Ishikawa (cell line): ENCODE measurements around the gene PRKN.

ENCODE experiments used
- CEBPB ChIP-seq: IDR thresholded peaks from 2 replicates; pipeline ENCODE4 v1.6.1; 2012
- CREB1 ChIP-seq: IDR thresholded peaks from 2 replicates; pipeline ENCODE4 v1.6.1; 2012; ENCODE audit warnings: low read depth
- EGR1 ChIP-seq: IDR thresholded peaks from 2 replicates; pipeline ENCODE4 v1.6.1; 2012
- EP300 ChIP-seq: IDR thresholded peaks from 2 replicates; pipeline ENCODE4 v1.6.1; 2012; ENCODE audit warnings: borderline replicate concordance
- FOXM1 ChIP-seq: IDR thresholded peaks from 2 replicates; pipeline ENCODE4 v1.6.1; 2012; ENCODE audit warnings: low read depth, borderline replicate concordance
- NFIC ChIP-seq: IDR thresholded peaks from 2 replicates; pipeline ENCODE4 v1.6.1; 2012
- RAD21 ChIP-seq: IDR thresholded peaks from 2 replicates; pipeline ENCODE4 v1.6.1; 2012; ENCODE audit warnings: low read depth
- TAF1 ChIP-seq: IDR thresholded peaks from 2 replicates; pipeline ENCODE4 v1.6.1; 2012; ENCODE audit warnings: low read depth, mild to moderate bottlenecking
- TCF12 ChIP-seq: IDR thresholded peaks from 2 replicates; pipeline ENCODE4 v1.6.1; 2012; ENCODE audit warnings: low read depth
- TEAD4 ChIP-seq: IDR thresholded peaks from 2 replicates; pipeline ENCODE4 v1.6.1; 2012
- YY1 ChIP-seq: IDR thresholded peaks from 2 replicates; pipeline ENCODE4 v1.6.1; 2012; ENCODE audit warnings: low read depth
- TF ChIP-seq, protein P1 (sequence below): IDR thresholded peaks from 2 replicates; pipeline ENCODE4 v1.6.1; 2012; ENCODE audit warnings: low read depth, mild to moderate bottlenecking
- TF ChIP-seq, protein P2 (sequence below): IDR thresholded peaks from 2 replicates; pipeline ENCODE4 v1.6.1; 2012
- TF ChIP-seq, protein P3 (sequence below): IDR thresholded peaks from 2 replicates; pipeline ENCODE4 v1.6.1; 2012

Gene PRKN

DNA sequence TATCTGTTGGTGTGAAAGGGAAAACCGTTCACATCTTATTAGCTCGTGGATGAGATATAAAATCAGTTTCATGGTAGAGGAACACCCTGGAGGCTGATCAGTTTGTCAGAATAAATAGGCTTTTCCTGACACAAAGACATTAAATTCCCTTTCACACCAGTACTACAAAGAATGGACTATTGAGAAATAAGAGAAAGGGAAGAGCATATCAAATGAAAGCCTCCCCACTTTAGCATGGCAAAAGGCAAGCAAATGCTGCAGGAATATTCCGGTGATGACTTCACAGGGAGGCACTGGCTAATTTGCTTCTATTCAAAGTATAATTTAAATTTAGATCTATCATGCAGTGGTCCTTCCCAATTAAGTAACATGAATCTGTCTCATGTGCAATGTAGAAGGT, 1337.8 kb downstream of the PRKN start:
- TF ChIP-seq CEBPB: no peak
- no peak for TF ChIP-seq RAD21
- no peak for TF ChIP-seq NFIC
- TF ChIP-seq, protein P1, sequence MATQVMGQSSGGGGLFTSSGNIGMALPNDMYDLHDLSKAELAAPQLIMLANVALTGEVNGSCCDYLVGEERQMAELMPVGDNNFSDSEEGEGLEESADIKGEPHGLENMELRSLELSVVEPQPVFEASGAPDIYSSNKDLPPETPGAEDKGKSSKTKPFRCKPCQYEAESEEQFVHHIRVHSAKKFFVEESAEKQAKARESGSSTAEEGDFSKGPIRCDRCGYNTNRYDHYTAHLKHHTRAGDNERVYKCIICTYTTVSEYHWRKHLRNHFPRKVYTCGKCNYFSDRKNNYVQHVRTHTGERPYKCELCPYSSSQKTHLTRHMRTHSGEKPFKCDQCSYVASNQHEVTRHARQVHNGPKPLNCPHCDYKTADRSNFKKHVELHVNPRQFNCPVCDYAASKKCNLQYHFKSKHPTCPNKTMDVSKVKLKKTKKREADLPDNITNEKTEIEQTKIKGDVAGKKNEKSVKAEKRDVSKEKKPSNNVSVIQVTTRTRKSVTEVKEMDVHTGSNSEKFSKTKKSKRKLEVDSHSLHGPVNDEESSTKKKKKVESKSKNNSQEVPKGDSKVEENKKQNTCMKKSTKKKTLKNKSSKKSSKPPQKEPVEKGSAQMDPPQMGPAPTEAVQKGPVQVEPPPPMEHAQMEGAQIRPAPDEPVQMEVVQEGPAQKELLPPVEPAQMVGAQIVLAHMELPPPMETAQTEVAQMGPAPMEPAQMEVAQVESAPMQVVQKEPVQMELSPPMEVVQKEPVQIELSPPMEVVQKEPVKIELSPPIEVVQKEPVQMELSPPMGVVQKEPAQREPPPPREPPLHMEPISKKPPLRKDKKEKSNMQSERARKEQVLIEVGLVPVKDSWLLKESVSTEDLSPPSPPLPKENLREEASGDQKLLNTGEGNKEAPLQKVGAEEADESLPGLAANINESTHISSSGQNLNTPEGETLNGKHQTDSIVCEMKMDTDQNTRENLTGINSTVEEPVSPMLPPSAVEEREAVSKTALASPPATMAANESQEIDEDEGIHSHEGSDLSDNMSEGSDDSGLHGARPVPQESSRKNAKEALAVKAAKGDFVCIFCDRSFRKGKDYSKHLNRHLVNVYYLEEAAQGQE: no peak
- TF ChIP-seq FOXM1: no peak
- TF ChIP-seq CREB1: no peak
- TF ChIP-seq TAF1: no peak
- TF ChIP-seq TCF12: no peak
- TF ChIP-seq, protein P2, sequence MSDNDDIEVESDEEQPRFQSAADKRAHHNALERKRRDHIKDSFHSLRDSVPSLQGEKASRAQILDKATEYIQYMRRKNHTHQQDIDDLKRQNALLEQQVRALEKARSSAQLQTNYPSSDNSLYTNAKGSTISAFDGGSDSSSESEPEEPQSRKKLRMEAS: no peak
- TF ChIP-seq EGR1: no peak

DNA sequence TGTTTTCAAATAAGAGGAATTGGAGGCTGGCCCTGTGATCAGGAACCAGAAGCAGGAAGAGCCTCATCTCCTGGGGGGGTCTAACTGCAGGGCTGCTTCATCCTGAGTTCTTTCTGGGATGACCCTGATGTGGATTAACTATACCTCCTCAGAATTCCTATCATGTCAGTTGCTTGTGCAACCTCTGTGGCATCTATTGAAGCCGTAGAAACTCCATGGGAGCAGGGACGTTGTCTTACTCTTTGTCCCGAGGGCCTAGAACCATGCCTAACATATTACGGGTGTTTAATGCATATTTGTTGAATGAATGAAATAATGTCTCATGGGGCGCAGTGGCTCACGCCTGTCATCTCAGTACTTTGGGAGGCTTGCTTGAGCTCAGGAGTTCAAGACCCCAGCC, 1343.6 kb downstream of the PRKN start:
- TF ChIP-seq CREB1 (no peak), EP300 (no peak)
- TF ChIP-seq, protein P2: no peak
- TF ChIP-seq, protein P1: no peak

DNA sequence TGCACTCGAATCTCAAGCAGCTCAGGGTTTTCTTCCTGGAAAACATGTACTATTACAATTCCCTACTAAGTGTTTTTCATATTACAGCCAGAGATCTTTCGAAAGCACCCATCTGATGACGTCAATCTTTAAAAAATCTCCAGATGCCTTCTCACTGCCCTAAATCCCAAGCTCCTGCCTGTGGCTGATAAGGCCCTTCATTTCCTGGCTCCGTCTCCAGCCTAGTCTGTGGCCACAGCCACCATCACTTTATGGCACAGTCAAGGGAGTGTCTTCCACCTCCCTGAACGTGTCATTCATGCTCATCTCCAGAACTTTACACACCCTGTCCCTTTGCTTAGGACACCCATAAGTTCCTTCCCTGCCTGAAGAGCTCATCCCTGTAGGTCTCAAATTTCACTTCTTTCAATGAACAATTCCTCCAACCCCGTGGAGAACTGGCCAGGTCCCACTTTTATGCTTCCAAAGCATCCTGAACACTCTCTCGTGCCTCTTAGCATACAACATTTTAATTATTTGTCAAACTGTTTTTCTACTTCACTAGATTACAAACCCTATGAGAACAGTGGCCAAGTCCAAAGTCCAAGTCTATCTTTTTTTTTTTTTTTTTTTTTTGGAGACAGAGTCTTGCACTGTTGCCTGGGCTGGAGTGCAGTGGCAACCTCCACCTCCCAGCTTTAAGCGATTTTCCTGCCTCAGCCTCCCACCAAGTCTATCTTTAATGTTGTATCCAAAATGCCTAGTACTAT, 1347.6 kb downstream of the PRKN start:
- TF ChIP-seq, protein P2: no peak

DNA sequence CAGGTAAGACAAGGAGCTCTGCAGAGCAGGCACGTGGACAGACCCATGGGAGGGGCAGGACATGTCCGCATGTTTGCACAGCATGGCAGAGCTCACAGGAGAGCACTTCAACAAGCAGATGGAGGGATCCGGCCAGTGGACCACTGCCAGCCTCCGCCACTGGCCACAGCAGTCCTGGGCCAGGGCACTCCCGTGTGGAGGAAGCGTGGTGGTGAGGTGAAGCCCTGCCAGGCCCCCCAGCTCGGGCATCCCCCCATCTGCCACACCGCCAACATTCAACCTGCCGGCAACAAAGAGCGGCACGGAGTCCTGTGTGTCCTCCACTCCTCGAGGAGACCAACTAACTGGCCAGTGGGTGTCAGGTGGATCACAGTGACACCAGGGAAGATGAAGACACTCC, 1349.5 kb downstream of the PRKN start:
- TF ChIP-seq TEAD4: no peak
- TF ChIP-seq, protein P2: no peak
- TF ChIP-seq TCF12: no peak
- TF ChIP-seq, protein P1: no peak
- no peak for TF ChIP-seq YY1
- no peak for TF ChIP-seq TAF1
- TF ChIP-seq EGR1: no peak
- no peak for TF ChIP-seq CEBPB
- TF ChIP-seq NFIC: no peak
- TF ChIP-seq, protein P3, sequence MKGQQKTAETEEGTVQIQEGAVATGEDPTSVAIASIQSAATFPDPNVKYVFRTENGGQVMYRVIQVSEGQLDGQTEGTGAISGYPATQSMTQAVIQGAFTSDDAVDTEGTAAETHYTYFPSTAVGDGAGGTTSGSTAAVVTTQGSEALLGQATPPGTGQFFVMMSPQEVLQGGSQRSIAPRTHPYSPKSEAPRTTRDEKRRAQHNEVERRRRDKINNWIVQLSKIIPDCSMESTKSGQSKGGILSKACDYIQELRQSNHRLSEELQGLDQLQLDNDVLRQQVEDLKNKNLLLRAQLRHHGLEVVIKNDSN: no peak

DNA sequence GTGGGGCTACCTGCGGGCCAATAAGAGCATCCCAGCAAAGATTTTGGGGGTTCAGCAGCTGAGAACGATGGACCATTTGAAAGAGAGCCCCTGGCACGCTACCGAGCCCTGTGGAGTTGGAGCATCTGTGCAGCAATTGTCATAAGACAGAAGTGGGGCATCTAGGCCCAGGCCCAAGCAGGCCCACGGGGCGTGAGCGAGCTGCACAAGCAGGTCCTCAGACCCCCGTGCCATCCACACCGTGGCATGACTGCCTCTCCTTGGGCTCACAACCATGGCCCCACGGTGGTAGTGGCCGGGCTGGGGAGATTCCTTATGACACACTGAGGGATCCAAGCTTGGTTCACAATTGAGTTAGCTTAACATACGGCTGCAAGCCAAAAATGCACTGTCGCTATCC, 1350.5 kb downstream of the PRKN start:
- TF ChIP-seq TEAD4: no peak
- TF ChIP-seq CREB1: no peak
- no peak for TF ChIP-seq CEBPB
- no peak for TF ChIP-seq TAF1
- TF ChIP-seq, protein P3: no peak
- TF ChIP-seq, protein P1: no peak
- TF ChIP-seq RAD21: no peak
- no peak for TF ChIP-seq FOXM1
- TF ChIP-seq, protein P2: no peak
- no peak for TF ChIP-seq EP300
- no peak for TF ChIP-seq YY1
